GM19455 (cell line): ENCODE measurements around the gene PRR23C.
"Not testable (repeated sequence)": the region's sequence is repeated elsewhere in the genome, so short reads cannot be mapped to it uniquely, and the experiment has no call there.

Experiments
- ATAC-seq: cut with Tn5 transposase; IDR thresholded peaks from one replicate; pipeline ENCODE4 v1.9.1; 2021; ENCODE audit not compliant: unreplicated experiment

Gene PRR23C

DNA sequence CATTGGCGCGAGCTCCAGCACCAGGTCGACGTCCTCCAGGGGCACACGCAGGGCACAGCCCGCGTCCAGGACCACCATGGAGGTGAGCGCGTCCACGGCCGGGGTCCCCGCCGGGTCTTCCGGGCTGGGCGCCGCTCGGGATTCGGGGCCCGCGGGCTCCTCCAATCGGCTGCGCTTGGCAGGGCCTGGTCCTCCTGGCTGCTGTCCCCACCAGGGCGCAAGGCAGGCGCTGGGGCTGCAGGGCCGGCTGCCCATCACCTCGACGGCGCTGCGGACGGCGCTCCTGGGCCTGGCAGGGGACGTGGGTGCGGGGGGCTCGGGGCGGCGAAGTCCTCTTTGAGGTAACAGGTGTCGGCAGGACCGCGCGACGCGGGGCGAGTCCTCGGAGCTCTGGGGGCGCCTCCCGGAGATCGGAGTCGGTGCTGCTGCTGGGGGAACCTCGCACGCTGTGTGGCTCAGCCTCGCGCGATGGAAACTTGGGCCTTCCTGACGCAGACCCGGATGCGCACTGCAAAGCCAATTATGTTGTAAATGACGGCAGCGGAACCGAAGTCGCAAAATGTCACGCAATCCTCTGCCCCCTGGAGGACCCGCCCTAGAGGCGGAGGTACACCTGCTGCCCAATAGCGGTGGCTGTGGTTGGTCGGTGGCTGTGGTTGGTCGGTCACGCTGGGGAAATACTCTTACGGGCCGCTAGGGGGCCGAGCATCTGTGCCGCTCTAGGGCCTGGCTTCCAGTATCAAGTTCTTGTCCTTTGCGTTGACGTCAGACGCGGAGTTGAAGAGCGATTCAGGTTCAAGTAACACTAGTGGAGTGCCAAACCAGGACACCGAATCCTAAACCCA is at the start of gene PRR23C:
Gene PRR23C (minus strand): TSS at position 527 of the 845 bp plus-strand sequence. CDS start 272 bp downstream, at position 255.
- ATAC-seq: no peak

DNA sequence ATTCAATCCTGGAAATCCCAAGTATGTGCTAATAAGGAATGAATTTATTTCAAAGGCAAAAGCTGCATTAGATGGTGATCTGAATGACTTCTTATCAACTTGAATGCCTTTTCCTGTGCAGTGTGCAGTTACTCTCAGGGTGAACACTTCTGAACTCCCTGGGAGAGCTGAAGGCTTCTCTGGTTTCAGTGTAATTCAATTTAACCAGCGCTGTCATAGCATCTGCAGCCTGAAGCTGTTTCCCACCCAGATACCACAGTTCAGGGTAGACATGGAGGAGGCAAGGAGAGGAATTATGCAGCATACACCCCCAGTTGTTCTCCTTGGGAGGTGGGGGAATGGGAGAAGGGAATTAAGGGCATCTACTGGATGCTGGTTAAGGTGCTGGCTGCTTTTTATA is 49.1 kb upstream of the PRR23C start:
- ATAC-seq: no peak

DNA sequence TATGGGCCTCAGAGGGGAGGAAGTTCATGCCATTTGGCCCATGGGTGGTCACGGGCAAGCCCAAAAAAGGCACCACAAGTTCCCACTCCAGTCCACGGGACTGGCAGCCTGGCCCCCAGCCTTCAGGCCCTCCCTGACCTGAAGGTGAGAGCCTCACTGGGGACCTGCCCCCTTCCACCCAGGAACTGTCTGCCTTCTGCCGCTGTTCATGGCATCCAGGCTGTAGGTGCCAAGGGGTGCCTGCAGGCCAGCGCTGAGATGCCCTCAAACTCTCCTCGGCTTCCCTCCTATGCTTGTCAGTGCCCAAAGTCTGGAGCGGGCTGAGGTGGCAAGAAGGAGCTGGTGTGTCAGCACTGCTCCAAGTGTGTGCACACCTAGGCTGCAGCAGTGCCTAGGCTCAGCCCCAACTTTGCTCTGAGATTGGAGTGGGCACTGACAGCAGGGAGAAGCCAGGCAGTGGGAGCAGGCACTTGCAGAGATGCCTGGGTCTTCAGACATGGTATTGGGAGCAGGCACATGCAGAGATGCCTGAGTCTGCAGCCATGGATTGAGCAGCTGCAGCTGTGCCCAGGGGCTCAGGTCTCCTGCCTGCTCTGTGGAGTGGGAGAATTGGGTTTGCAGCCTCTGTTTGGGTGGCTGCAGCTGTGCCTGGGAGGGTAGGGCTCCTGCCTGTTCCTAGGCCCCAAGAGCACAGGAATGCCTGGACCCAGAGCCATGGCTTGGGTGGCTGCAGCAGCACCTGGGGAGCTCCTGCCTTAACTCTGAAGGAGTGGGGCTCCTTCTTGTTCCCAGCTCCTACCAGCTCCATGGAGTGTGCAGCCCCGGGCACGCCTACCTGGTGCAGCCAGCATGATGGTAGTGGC is 44.0 kb upstream of the PRR23C start:
- no peak for ATAC-seq

DNA sequence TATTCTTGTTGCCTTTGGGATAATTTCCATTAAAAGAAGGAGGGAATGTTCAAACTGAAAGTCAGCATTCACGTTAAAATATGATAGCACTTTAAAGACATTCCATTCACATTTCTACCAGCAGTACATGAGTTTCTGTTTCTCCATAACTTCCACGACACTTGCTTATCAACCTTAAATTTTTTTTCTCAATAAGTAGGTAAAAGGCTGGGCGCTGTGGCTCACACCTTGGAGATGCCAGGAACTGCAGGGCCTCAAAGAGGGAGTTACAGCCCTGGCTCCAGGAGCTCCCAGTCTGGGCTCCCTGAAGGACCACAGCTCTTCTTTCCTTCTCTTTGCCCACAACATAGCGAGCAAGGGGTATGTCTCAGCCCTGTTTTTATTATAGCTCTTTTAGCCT is 42.9 kb upstream of the PRR23C start:
- ATAC-seq: no peak

DNA sequence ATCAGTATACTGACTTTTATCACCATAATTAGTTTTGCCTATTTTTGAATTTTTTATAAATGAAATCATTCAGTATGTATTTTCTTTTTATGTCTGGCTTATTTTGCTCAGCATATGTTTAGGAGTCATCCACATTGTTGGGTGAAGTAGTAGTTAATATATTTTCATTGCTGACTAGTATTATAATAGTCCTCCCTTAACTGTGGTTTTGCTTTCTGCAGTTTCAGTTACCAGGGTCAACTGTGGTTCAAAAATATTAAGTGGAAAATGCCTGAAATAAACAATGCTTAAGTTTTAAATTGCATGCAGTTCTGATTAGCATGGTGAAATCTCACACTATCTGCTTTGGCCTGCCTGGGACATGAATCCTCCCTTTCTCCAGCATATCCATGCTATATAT is 39.5 kb upstream of the PRR23C start:
- ATAC-seq: no peak

DNA sequence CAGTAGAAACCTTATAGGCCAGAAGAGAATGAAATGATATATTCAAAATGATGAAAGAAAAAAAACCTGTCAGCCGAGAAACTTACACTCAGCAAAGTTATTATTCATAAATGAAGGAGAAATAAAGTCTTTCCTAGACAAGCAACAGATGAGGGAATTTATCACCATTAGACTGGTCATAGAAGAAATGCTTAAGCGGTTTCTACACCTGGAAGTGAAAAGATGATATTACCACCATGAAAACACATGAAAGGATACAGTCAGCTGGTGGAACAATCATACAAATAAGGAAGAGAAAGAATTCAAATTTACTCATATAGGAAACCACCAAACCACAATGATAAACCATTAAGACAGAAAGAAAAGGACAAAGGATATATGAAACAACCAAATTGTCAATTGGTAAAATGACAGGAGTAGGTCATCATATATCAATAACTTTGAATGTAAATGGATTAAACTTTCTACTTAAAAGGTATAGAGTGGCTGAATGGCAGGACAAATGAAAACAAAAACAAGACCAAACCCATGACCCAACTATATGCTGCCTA is 29.9 kb upstream of the PRR23C start:
- ATAC-seq: no peak

DNA sequence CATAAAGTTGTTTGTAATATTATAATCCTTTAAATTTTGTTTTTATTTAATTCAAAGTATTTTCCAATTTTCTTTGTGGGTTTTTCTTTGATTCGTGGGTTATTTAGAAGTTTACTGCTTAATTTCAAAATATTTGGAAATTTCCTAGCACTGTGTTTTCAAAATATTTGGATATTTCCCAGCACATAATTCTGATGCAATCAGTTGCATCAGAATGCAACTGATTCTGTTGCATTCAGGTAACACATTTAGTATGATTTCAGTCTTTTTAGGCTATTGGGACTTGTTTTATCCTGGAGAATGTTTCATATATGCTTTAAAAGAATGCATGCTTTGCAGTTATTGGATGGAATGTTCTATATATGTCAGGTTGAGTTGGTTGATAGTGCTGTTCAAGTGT is 18.2 kb upstream of the PRR23C start:
- no peak for ATAC-seq

DNA sequence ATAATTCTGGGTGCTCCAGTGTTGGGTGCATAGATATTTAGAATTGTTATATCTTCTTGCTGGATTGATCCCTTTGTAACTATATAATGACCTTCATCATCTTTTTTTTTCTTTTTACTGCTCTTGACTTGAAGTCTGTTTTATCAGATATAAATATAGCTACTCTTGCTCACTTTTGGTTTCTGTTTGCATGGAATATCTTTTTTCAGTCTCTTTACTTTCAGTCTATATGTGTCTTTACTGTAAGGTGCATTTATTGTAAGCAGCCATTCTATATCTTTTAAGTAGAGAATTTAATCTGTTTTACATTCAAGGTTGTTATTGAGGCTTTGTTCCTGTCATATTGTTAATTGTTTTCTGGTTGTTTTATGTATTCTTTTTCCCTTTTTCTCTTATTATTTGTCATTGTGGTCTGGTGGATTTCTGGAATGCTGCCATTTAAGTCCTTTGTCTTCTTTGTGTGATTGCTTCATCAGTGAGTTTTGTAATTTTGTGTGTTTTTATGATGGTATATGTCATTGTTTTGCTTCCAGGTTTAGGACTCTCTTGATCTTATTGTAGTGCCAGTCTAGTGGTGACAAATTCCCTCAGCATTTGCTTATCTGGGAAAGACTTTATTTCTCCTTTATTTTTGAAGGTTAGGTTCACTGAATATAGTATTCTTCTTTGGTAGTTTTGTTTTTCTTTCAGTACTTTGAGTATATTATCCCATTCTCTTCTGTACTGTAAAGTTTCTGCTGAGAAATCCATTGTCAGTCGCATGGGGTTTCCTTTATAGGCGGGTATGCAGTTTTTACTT is 8.3 kb upstream of the PRR23C start:
- no peak for ATAC-seq

DNA sequence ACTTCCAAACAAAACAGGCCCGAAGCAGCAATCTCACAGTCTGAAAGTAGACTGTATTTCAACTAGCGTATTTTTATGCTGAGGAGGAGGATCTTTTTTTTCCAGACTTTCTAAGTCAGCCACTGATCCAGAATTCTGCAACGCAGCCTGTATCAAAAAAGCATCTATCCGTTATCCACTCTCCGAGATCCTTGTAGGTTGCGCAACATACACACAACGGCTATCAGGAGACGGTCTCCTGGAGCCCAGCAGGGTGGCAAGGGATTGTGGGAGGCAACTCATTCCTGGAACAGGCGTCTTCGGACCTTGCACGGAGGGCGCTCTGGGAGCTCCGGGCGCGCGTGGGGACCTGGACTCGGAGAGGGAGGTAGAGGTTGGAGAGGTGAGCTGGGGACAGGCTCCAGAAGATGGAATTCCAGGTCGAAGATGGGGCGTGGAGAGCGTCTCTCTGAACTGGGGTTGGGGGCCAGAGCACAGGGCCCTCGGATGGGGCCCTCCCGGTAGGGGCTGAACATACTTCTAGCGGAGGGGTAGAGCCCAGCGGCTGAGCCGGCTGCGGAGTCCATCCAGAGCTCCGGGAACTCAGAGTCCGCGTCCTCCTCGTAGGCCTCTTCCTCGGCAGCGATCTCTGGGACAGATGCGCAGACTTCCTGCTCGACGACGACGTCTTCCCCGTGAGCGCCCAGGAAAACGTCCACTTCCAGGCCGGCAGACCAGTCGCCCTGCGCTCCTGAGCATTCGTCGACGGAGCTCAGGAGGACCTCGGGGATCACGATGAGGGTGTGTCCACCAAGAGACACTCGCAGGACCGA is 932 bp downstream of the PRR23C start:
- ATAC-seq: no peak

DNA sequence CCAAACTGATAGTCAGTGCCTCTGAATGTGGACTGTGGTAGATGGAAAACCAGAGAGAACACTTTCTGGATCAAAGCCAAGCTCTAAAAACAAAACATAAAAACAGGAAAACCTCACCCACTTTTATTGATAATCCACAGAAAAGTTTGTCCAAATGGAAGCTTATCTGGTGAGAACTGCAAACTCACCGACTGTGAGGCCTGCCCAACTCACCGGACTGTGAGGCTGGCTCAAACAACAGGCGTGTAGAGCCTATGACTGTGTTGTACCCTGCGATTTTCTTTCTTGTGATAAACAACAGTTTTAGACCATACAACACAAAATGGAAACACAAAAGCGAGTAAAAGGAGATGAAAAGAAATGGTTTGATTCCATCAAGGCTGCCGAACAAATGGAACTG is 7.2 kb downstream of the PRR23C start:
- no peak for ATAC-seq

DNA sequence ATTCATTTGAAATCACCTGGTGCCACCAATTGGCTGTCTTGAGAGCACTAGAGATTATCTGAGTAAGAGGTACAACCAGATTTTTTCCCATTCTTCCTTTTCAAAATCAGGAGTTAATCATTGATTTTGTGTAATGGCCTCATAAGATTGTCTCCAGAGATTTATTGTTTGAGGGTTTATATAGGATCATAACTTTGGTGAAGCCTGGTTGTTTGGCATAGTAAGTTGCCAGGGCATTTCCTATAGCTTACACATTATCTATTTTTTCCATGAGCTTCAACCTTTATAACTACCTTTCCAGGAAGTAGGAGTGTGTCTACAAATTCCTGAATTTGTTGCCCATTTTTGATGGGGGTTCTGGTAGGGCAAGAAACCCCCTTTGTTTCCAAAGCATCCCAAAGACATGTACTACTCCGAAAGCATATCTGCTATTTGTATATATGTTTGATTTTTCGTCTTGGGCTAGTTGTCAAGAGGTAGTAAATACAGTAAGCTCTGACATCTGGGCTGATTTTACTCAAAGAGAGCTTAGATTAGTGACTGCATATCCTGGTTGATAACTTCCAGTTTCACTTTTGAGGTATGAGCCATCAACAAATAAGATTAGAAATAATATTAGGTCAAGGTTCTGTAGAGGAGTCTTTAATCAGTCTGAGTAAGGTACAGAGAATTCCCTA is 12.2 kb downstream of the PRR23C start:
- ATAC-seq: no peak

DNA sequence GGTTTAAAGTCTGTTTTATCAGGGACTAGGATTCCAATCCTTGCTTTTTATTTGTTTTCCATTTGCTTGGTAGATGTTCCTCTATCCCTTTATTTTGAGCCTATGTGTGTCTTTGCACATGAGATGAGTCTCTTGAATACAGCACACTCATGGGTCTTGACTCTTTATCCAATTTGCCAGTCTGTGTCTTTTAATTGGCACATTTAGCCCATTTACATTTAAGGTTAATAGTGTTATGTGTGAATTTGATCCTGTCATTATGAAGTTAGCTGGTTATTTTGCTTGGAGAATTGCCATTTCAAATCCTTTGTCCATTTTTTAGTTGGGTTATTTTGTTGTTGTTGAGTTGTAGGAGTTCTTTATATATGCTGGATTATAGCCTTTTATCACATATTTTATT is 14.1 kb downstream of the PRR23C start:
- not testable (repeated sequence) for ATAC-seq

DNA sequence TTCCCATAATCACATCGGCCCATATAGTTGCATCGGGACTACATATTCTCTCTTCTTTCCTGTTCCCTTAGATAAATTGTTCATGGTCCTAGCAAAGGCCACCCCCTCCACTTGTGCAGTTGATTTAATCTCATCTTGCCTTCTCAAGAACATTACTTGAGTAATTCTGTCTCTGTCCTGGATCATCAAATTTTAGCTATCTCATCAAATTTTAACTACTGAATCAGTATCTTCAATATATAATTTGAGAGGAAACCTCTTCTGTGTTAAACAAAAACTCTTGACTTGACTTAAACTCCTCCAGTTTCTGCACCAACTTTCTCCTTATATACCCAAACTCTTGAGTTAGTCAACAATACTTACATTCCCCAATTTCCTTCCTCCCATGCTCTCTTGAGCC is 19.7 kb downstream of the PRR23C start:
- no peak for ATAC-seq

DNA sequence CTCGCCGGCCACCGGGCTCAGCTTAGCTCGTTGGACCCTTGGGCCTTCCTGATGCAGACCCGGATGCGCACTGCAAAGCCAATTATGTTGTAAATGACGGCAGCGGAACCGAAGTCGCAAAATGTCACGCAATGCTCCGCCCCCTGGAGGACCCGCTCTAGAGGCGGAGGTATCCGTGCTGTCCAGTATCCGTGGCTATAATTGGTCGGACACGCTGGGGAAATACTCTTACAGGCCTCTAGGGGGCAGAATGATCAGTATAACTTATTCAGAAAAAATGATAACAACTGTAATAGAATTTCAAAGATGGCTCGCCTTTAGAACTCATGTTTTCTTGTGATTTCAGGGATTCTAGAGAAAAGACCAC is 23.8 kb downstream of the PRR23C start, which contains the start of gene PRR23B:
Gene PRR23B (minus strand): TSS at position 59 of the 367 bp plus-strand sequence. CDS start 265 bp downstream, outside the sequence.
- no peak for ATAC-seq

DNA sequence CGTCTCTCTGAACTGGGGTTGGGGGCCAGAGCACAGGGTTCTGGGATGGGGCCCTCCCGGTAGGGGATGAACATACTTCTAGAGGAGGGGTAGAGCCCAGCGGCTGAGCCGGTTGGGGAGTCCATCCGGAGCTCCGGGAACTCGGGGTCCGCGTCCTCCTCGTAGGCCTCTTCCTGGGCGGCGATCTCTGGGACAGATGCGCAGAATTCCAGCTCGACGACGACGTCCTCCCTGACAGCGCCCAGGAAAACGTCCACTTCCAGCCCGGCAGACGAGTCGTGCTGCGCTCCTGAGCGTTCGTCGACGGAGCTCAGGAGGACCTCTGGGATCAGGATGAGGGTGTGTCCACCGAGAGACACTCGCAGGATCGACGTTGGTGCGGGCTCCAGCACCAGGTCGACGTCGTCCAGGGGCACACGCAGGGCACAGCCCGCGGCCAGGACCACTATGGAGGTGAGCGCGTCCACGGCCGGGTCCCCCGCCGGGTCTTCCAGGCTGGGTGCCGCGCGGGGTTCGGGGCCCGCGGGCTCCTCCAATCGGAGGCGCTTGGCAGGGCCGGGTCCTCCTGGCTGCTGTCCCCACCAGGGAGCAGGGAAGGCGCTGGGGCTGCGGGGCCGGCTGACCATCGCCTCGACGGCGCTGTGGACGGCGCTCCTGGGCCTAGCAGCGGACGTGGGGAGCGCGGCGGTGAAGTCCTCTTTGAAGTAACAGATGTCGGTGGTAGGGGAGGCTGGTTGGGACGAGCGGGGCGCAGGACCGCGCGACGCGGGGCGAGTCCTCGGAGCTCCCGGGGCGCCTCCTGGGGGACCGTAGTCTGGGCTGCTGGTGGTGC is 24.4 kb downstream of the PRR23C start:
- ATAC-seq: no peak

DNA sequence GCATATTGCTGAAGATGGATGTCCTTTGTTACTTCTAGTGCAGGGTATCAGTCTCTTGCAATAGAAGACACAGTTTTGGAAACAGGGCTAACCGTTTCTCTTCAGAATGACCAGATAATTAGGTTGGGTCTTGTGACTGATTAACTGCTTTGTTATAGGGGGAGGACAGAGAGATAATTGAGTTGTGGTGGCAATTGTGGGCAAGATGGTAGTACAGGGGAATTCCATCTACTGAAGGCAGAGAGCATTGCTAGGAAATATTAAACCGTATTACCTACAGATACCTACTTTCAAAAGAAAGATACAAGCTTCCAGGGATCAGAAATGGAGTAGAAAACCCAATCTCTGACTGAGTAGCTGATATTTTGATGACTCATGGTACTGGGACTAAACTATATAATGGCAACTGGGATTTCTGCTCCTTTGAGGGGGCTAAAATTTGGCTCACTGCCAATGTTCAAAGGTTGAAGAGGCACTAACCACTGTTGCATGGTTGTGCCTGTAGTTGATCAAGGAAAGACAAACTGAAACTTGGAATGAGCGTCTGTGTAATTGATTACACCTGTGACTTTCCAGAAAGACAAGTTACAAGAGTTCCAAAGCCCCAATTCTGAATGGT is 28.2 kb downstream of the PRR23C start:
- no peak for ATAC-seq

DNA sequence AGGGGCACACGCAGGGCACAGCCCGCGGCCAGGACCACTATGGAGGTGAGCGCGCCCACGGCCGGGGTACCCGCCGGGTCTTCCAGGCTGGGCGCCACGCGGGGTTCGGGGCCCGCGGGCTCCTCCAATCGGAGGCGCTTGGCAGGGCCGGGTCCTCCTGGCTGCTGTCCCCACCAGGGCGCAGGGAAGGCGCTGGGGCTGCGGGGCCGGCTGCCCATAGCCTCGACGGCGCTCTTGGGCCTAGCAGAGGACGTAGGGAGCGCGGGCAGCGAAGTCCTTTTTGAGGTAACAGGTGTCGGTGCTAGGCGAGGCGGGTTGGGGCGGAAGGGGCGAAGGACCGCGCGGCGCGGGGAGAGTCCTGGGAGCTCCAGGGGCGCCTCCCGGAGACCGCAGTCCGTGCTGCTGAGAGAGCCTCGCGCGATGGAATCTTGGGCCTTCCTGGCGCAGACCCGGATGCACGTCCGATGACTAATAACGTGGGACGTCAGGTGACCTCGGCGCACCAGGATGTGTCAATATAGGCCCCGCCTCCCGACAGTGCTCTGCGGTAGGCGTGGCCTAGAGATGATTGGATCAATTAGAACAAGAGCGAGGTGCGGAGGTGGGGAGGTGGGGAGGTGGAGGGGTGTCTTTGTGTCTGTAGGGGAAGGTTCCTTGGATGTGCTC is 38.5 kb downstream of the PRR23C start, which contains the start of gene PRR23A:
Gene PRR23A (minus strand): TSS at position 218 of the 666 bp plus-strand sequence. CDS start 0 bp downstream, at position 218.
- ATAC-seq: no peak
